ENCODE data around the gene ZMYND8. TPM values are rescaled to one million over a fixed set of nuclear protein-coding genes. Genes with fewer than 3 reads are reported as not detected.
"Not testable (repeated sequence)": the region's sequence is repeated elsewhere in the genome, so short reads cannot be mapped to it uniquely, and the experiment has no call there.

Gene ZMYND8
- polyA plus RNA-seq, 3 donors, result 5.0 to 9.1 (median 7.7) TPM

- no peak overlapping the region for H3K27ac ChIP-seq (ENCODE audit: low read depth, low read length)
- WGBS, 3 donors, result 91 to 96% (median 93%) methylated on average over 4 of the region's 4 CpGs
Measured at GRCh38 chr20:47300071-47300470, 56.4 kb downstream of the ZMYND8 start.

GRCh38 chr20:47298624-47299023, 57.9 kb downstream of the ZMYND8 start:
- WGBS, 3 donors, result 87 to 93% (median 91%) methylated on average over 8 of the region's 8 CpGs
- no peak overlapping the region for H3K27ac ChIP-seq (ENCODE audit: low read depth, low read length)

GRCh38 chr20:47297746-47298145, 58.8 kb downstream of the ZMYND8 start:
- no peak overlapping the region for H3K27ac ChIP-seq (ENCODE audit: low read depth, low read length)
- 92 to 94% (median 92%) methylated on average over 4 of the region's 4 CpGs for WGBS, 3 donors

- WGBS, 3 donors, result 72 to 86% (median 85%) methylated on average over 6 of the region's 6 CpGs
- no peak overlapping the region for H3K27ac ChIP-seq (ENCODE audit: low read depth, low read length)
Measured at GRCh38 chr20:47296950-47297349, 59.5 kb downstream of the ZMYND8 start.

DNA sequence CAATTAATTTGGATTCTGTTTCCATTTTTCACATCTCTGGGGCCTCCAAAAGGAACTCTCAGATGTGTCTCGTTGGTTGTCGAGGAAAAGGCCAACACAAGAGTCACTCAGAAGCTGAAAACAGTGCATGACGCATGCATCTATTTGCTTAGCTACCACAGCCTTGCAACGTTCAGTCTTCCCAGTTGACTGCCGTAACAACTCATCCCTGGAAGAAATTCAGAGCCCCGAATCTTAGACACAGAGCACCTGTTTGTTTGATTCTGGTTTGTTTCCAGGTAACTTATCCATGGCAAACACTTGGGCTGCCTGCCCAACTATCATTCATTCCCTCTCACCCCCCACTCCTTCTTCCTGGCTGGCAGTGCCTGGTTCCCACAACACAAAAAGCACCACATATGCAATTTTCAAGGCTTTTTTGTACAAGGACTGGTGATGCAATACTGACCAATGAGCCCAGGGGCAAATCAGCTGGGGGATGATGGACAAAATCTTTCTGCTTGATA, 60.5 kb downstream of the ZMYND8 start:
- no peak overlapping the region for H3K27ac ChIP-seq (ENCODE audit: low read depth, low read length)
- 52 to 78% (median 77%) methylated on average over 6 of the region's 6 CpGs for WGBS, 3 donors

- H3K27ac ChIP-seq (ENCODE audit: low read depth, low read length), result no peak overlapping the region
- WGBS, 3 donors, result 89 to 91% (median 90%) methylated on average over 8 of the region's 8 CpGs
Measured at GRCh38 chr20:47295129-47295813, 61.2 kb downstream of the ZMYND8 start.

DNA sequence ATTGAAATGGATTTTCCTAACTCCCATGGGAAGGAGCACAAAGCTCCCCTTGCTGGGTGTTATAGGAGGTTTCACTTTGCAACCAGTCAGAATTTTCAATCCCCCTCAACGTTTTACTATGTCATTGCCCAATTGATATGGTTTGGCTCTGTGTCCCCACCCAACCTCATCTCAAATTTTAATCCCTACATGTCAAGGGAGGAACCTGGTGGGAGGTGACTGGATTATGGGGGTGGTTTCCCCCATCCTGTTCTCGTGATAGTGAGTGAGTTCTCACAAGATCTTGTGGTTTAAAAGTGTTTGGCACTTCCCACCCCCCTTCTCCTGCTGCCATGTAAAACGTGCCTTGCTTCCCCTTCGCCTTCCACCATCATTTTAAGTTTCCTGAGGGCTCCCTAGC, 62.9 kb downstream of the ZMYND8 start:
- H3K27ac ChIP-seq (ENCODE audit: low read depth, low read length), result no peak overlapping the region
- WGBS, 3 donors, result 61 to 78% (median 73%) methylated on average over 4 of the region's 4 CpGs

- H3K27ac ChIP-seq (ENCODE audit: low read depth, low read length), result no peak overlapping the region
- WGBS, 3 donors, result 97 to 98% (median 98%) methylated on average over 6 of the region's 6 CpGs
Measured at GRCh38 chr20:47292581-47292980, 63.9 kb downstream of the ZMYND8 start.

- 91 to 98% (median 93%) methylated on average over 11 of the region's 11 CpGs for WGBS, 3 donors
- no peak overlapping the region for H3K27ac ChIP-seq (ENCODE audit: low read depth, low read length)
Measured at GRCh38 chr20:47290666-47291430, 65.7 kb downstream of the ZMYND8 start.

GRCh38 chr20:47290008-47290407, 66.5 kb downstream of the ZMYND8 start:
- 95 to 97% (median 97%) methylated on average over 3 of the region's 3 CpGs for WGBS, 3 donors
- no peak overlapping the region for H3K27ac ChIP-seq (ENCODE audit: low read depth, low read length)

DNA sequence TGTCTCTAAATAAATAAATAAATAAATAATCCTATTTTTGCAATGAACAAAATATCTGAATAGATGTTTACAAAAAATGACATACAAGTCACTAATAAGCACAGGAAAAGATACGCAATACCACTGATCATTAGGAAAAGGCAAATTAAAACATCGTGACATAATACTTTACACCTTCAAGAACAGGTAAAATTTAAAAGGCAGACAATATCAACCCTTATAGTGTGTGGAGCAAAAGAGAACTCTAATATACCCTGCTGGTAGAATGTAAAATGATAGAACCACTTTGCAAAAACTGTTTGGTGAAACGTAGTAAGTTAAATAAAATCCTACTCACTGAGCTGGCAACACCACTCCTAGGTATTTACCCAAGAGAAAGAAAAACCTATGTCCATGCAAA, 67.4 kb downstream of the ZMYND8 start:
- 89 to 96% (median 94%) methylated on average over 3 of the region's 3 CpGs for WGBS, 3 donors
- no peak overlapping the region for H3K27ac ChIP-seq (ENCODE audit: low read depth, low read length)

- H3K27ac ChIP-seq (ENCODE audit: low read depth, low read length), result not testable (repeated sequence)
- 95 to 97% (median 97%) methylated on average over 8 of the region's 8 CpGs for WGBS, 3 donors
Measured at GRCh38 chr20:47288530-47288929, 68.0 kb downstream of the ZMYND8 start.

- 93 to 96% (median 95%) methylated on average over 6 of the region's 6 CpGs for WGBS, 3 donors
- no peak overlapping the region for H3K27ac ChIP-seq (ENCODE audit: low read depth, low read length)
Measured at GRCh38 chr20:47287609-47288144, 68.8 kb downstream of the ZMYND8 start.

GRCh38 chr20:47286681-47287080, 69.8 kb downstream of the ZMYND8 start:
- WGBS, 3 donors, result 68 to 90% (median 88%) methylated on average over 5 of the region's 5 CpGs

GRCh38 chr20:47285189-47285588, 71.3 kb downstream of the ZMYND8 start:
- 81 to 91% (median 91%) methylated on average over 4 of the region's 4 CpGs for WGBS, 3 donors

More at GRCh38 chr20:47286681-47287080, 69.8 kb downstream of the ZMYND8 start:
- H3K27ac ChIP-seq (ENCODE audit: low read depth, low read length), result no peak overlapping the region

DNA sequence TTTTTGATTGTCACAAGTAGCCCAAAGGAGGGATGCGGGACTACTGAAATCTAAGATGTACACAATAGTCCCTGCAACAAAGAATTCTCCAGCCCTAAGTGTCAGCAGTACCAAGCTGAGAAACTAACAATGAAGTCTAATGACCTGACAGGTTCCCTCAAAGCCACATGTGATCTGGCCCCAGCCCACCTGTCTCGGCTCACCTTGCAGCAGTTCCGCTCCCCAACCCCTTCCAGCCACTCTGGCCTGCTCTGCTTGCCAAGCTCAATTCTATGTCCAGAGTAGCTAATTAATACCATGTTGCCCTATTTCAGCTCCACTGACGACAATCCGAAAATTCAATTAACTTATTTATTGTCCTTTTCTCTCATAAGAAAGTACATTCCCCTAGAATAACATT, 72.1 kb downstream of the ZMYND8 start:
- H3K27ac ChIP-seq (ENCODE audit: low read depth, low read length), result no peak overlapping the region
- 95 to 99% (median 99%) methylated on average over 5 of the region's 5 CpGs for WGBS, 3 donors

More at GRCh38 chr20:47285189-47285588, 71.3 kb downstream of the ZMYND8 start:
- no peak overlapping the region for H3K27ac ChIP-seq (ENCODE audit: low read depth, low read length)

DNA sequence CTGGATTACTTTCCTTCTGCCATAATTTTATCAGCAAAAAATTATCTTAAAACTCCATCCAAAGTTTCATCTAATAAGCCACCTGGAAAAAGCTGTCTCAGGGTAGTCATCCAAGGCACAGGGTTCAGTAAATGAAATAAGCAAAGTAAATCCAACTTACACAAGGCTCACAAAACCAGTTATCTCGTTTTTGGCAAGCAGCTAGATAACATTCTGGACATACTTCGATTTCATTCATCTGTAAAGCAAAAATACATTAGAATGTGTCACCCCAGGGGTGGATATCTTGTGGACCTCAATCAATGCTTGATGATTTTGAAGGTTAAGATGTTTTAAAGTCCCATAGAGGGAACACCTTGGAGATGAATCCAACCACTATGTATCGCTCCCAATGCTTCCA, 73.1 kb downstream of the ZMYND8 start:
- no peak overlapping the region for H3K27ac ChIP-seq (ENCODE audit: low read depth, low read length)
- 76 to 87% (median 78%) methylated on average over 3 of the region's 3 CpGs for WGBS, 3 donors

GRCh38 chr20:47282864-47283263, 73.6 kb downstream of the ZMYND8 start:
- H3K27ac ChIP-seq (ENCODE audit: low read depth, low read length), result no peak overlapping the region
- 97 to 98% (median 97%) methylated on average over 2 of the region's 2 CpGs for WGBS, 3 donors

DNA sequence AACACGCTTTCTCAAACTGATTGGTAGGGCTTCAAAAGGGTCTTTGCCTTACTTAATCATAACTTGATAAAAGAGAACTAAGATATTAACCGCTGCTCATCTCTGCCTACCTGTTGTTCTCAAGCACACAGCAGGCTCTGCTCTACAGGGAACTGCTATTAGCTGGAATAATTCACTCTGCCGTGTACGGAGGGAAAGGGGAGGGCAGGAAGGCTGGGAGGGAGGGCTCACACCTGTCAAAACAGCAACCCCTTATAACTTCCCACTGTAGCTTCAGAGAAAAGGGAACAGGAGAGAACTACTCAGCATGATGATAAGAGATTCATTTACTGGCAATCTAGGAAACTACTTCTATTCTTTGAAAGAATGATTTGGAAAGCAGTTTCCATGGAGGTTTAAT, 75.1 kb downstream of the ZMYND8 start:
- H3K27ac ChIP-seq (ENCODE audit: low read depth, low read length), result no peak overlapping the region
- WGBS, 3 donors, result 59 to 64% (median 64%) methylated on average over 4 of the region's 4 CpGs

Data from adipose tissue (tissue), 3 donors.